Retinal pigment epithelial cell (primary cell): Measurements from ENCODE around the gene WLS.

ENCODE experiments used
- DNase-seq: peaks from one replicate; pipeline ENCODE4 v3.0.0-alpha.2; 2010; ENCODE audit warnings: low read depth
- H3K4me3 ChIP-seq: 2 replicates; pipeline ENCODE4 v1.5.1; 2011; ENCODE audit warnings: mild to moderate bottlenecking, low read length, control low read depth, moderate library complexity
- TF ChIP-seq, protein P1 (sequence below): conservative IDR thresholded peaks from 2 replicates; pipeline ENCODE4 v1.5.1; 2011; ENCODE audit warnings: low read depth, low read length, control low read depth, inconsistent platforms

Gene WLS

DNA sequence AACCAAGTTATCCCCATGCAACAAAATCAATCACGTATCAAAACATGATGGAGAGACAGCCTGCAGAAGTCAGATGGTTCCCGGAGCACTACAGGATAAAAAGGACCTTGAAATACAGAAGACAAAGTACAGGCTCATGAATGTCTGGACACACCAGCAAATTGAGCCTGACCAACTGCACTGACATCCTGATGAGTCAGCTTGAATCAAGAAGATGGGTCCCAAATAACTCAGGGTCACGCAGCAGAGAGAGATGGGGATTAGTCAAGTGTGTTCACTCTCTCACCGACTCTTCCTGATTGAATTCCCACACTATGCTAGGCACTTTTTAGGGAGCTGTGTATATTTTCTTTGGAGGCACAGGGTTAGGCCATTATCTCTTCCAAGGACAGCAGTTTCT is 110.8 kb downstream of the WLS start:
- DNase-seq = no peak
- no peak overlapping the region for H3K4me3 ChIP-seq
- TF ChIP-seq, protein P1, sequence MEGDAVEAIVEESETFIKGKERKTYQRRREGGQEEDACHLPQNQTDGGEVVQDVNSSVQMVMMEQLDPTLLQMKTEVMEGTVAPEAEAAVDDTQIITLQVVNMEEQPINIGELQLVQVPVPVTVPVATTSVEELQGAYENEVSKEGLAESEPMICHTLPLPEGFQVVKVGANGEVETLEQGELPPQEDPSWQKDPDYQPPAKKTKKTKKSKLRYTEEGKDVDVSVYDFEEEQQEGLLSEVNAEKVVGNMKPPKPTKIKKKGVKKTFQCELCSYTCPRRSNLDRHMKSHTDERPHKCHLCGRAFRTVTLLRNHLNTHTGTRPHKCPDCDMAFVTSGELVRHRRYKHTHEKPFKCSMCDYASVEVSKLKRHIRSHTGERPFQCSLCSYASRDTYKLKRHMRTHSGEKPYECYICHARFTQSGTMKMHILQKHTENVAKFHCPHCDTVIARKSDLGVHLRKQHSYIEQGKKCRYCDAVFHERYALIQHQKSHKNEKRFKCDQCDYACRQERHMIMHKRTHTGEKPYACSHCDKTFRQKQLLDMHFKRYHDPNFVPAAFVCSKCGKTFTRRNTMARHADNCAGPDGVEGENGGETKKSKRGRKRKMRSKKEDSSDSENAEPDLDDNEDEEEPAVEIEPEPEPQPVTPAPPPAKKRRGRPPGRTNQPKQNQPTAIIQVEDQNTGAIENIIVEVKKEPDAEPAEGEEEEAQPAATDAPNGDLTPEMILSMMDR = no peak

DNA sequence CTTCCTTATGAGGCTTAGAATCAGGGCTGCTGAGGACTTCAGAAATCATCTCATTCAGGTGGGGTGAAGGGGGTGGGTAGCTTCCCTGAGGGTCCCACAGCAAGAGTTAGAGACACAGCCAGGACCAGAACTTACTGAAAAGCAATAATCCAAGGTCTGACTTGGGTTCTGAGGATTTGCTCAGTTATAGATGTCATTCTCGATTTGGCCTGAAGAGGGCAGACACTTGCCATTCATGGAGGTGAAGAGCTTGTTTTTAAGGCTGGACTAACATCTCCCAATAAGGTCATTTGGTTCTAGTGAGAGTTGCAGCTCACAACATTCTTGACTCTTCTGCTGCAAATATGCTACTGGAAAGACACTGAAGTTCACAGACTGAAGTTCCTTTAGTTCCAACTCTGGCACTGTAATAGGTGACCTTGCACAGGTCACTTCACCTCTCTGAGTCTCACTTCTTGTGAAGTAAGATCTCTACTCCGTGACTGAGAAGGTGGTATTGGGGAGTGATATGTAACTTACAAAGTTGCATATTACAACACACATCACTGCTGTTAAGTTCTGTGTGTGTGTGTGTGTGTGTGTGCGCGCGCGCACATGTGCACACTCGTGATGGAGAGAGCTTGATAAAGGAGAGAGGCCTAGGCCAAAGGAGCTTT is 112.1 kb downstream of the WLS start:
- TF ChIP-seq, protein P1 = peak; percentile 78
- H3K4me3 ChIP-seq = no peak overlapping the region
- DNase-seq = no peak

DNA sequence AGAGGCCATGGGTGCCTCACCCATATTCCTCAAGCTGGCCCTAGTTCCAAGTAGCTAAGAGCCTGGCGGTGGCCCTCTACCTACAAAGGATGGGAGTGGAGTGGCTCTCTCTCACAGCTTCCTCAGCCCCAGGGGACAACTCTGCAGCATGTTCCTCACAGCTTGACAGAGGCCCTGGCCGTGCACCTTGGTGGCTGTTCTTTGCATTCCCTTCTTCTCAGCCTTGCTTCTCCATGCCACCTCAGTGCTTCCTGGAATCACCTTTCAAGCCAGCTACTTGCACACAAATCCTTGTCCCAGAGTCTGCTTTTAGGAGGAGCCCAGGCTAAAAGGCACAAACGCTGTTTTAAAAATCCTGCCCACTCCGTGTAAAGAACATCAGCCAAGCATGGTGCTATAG is 112.9 kb downstream of the WLS start:
- no peak overlapping the region for H3K4me3 ChIP-seq
- no peak for DNase-seq
- TF ChIP-seq, protein P1 = no peak

DNA sequence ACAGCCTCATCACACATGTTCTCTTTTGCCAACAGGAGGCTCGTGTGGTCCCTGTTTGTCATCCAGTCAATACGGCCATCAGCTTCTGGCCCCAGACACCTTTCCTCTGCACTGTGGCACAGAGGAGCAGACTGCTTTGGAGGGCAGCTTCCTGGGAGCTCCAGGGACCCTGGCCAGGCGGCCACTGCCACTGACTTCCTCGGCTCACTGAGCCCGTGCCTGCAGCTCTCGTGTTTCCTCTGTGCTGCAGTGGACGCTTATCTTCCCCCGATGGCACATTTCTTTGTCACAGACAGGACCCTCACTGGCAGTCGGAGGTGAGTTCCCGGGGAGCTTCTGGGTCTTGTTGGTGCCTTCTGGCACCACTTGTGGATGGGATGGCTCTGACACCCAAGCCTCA is 114.9 kb downstream of the WLS start:
- no peak overlapping the region for H3K4me3 ChIP-seq
- DNase-seq = no peak
- TF ChIP-seq, protein P1 = no peak

DNA sequence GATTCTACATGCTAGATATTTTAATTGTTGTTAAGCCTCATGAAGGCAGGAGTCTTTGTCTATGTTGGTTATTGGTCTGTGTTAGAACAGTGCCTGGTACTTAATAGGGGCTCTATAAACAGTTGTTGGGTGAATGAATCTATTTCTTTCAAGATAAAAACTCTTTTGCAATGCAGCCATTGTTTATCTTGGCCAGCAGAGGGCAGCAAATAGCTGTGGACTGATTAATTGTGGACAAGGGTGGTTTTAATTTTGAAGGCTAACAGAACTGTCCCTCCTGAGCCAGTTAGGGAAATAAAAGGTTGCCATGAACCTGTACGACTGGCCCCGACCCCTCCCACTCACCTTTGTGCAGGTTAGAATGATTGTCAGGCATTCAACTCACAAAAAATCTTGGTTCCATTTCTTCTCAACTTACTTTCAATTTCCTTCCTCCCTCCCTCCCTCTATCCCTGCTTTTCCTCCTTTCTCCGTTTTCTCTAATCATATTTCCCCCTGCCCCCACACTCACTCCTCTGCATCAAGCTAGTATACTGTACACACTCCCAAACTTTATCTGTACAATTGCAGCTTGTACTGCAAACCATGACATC is 115.6 kb downstream of the WLS start:
- TF ChIP-seq, protein P1 = peak; percentile 78
- no peak for DNase-seq
- no peak overlapping the region for H3K4me3 ChIP-seq

DNA sequence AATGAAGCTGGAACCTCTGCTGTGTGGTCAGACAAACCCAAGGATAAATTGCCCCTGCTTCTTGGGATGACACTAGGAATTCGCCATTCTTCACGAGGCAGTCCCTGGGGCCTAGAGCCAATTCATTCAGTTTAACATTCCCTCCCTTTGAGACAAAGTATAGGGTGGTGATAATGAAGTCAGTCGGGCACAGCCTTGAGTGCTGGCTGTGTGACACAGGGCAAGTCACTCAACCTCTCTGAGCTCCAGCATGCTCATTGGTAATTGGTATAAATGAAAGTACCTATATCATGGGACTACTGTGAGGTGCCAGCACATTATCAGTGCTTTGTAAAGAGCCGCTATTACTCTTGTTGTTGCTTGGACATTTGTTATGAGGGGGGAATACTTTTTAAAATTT is 117.0 kb downstream of the WLS start:
- no peak for DNase-seq
- no peak overlapping the region for H3K4me3 ChIP-seq
- TF ChIP-seq, protein P1 = no peak

DNA sequence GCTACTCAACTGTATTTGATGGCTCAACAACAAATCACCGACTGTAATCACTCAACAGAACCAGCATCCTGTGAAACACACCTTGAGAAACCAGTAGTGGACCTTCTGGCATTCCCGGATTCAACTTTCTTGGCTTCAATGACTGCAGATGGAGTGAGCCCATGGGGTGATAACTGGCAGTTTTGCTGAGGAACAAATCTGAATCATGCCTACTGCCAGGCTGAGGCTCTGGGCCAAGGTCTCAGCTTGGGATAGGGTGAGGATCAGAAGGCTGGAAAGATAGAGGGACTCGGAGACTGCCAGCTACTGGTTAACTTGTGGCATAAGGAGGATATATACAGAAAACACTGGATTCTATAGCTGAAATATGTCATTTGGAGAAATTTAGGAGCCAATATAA is 118.4 kb downstream of the WLS start:
- H3K4me3 ChIP-seq = no peak overlapping the region
- no peak for DNase-seq
- TF ChIP-seq, protein P1 = no peak
